WI38 (cell line): ENCODE measurements around the gene RPSA.

ENCODE experiments used
- H3K4me3 ChIP-seq: 2 replicates; pipeline ENCODE4 v1.5.1; 2011; ENCODE audit warnings: low read depth, mild to moderate bottlenecking, control low read depth, low read length
- TF ChIP-seq, protein P1 (sequence below): IDR thresholded peaks from 2 replicates; pipeline ENCODE4 v1.5.1; 2012; ENCODE audit warnings: low read depth, mild to moderate bottlenecking, control low read depth, low read length

The RPSA gene

DNA sequence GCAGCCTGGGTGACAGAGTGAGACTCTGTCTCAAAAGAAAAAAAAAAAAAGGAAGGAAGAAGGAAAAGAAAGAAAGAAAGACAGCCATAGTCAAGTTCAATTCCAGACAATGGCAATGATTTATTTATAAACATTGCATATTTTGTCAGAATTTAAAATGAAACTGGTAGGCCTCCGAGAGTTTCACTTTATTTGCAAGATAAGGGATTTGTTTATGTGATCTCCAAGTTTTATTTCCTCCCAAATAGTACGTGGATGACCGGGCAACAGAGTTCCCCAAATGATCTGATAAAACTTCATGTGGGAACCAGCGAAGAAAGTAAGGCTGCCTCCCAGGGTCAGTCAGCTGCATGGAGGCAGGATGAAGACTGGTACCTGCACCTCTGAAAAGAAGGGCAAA is 32.4 kb downstream of the RPSA start:
- TF ChIP-seq, protein P1, sequence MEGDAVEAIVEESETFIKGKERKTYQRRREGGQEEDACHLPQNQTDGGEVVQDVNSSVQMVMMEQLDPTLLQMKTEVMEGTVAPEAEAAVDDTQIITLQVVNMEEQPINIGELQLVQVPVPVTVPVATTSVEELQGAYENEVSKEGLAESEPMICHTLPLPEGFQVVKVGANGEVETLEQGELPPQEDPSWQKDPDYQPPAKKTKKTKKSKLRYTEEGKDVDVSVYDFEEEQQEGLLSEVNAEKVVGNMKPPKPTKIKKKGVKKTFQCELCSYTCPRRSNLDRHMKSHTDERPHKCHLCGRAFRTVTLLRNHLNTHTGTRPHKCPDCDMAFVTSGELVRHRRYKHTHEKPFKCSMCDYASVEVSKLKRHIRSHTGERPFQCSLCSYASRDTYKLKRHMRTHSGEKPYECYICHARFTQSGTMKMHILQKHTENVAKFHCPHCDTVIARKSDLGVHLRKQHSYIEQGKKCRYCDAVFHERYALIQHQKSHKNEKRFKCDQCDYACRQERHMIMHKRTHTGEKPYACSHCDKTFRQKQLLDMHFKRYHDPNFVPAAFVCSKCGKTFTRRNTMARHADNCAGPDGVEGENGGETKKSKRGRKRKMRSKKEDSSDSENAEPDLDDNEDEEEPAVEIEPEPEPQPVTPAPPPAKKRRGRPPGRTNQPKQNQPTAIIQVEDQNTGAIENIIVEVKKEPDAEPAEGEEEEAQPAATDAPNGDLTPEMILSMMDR = no peak
- no peak overlapping the region for H3K4me3 ChIP-seq

DNA sequence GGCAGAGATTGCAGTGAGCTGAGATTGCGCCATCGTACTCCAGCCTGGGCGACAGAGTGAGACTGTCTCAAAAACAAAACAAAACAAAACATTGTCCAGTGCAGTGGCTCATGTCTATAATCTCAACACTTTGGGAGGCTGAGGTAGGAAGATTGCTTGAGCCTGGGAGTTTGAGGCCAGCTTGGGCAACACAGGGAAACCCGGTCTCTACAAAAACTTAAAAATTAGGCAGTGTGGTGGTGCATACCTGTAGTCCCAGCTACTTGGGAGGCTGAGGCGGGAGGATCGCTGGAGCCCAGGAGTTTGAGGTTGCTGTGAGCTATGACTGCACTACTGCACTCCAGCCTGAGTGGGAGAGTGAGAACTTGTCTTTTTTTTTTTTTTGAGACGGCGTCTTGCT is 33.8 kb downstream of the RPSA start:
- H3K4me3 ChIP-seq = no peak overlapping the region
- TF ChIP-seq, protein P1 = no peak

DNA sequence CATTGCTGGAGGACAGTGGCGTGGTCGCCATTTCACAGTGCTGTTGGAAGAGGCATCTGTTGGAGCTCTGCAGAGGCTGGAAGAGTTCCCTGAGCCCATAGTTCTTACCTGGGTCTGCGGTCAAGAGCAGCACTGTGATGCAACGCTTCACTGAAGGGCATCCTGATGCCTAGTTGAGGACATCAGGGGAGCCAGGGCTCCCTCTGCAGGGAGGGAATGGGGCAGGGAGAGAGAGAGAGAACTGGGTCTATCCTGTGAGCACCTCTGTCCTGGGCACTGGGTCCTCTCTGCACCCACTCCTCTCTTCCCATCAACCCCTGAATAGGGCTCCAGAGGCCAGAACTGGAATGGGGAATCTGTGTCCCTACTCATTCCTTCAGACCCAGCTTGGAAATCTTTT is 37.0 kb downstream of the RPSA start:
- H3K4me3 ChIP-seq = no peak overlapping the region
- TF ChIP-seq, protein P1 = 0 out of 2 replicates have a peak, but pooled peaks have one; percentile 8

DNA sequence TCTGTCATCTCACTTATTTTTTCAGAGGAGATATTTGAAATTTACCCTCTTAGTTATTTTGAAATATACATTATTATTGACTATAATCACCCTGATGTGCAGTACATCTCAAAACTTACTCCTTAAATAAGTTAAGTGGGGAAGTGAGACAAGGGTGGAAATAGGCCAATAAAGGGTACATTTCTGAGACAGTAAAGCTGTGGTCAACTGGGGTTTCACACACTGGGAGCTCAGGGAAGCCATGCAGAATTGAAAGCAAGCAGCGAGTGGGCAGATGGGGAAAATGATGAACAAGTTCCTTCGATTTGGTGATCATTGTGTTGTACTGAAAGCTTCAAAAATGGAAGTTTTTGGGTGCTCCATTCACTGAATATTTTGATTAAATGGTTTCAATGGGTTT is 39.4 kb downstream of the RPSA start:
- TF ChIP-seq, protein P1 = no peak
- no peak overlapping the region for H3K4me3 ChIP-seq

DNA sequence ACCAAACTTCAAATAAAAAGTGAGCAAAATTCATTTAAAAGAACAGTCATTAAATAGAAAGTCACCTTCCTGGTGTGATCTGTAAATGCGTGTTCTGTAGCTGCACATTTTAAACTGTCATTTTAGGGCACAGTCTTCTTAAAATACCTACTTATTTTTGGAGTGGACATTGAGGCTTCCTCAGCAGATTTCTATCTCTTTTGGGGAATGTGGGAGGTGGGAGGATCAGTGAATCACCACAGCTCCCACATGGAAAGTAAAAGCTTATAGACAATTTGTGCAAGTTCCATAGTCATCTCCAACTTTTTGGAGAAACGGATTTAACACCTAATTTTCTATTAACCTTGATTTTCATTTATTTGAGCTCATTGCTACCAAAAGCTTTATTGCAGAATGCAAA is 39.9 kb downstream of the RPSA start:
- H3K4me3 ChIP-seq = no peak overlapping the region
- TF ChIP-seq, protein P1 = no peak

DNA sequence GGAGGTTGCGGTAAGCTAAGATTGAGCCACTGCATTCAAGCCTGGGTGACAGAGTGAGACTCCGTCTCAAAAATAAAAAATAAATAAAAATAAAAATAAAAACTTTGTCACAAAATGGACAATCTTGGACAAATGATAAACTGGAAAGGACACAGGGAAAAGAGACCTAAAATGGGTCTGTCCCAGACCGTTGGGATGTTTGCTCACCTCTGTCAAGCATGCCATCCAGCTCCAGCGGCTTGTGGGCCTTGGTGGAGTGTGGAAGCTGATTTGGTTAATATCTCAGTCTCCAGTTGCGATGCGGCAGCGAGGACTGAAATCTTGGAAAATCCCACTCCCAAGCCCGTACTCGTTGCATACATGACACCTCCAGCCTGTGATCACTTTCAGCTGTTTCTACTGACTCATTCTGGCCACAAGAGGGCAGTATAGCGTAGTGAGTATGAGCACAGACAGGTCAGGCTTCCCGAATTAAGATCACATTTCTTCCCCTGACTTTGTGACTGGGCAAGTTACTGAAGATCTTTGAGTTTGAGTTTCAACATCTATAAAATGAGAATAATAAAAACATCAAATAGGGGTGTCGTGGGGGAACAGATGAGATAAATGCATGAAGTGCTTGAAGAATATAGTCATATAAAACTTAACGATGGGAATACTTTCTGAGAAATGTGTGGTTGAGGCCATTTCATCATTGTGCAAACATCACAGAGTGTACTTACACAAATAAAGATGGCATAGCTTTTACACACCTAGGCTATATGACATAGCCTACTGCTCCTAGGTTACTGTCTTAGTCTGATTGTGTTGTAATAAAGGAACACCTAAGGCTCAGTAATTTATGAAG is 41.3 kb downstream of the RPSA start:
- no peak overlapping the region for H3K4me3 ChIP-seq
- TF ChIP-seq, protein P1 = peak; percentile 79

GRCh38 chr3:39448506-39449233 is 42.1 kb downstream of the RPSA start:
- no peak overlapping the region for H3K4me3 ChIP-seq
- TF ChIP-seq, protein P1 = no peak
